Right lobe of liver (tissue), 6 donors: ENCODE results near the gene DDX4. TPM values are rescaled to one million over a fixed set of nuclear protein-coding genes. Genes with fewer than 3 reads are reported as not detected.

ENCODE experiments used
- ATAC-seq, 4 donors: fragments of 200-7000 bp; cut with Tn5 transposase; one replicate each; pipeline ENCODE4 v1.9.1; 2020; ENCODE audit warnings: mild to moderate bottlenecking in 4 of 4, moderate library complexity in 4 of 4
- DNase-seq, 3 donors: peaks; one replicate each; pipeline ENCODE4 v3.0.0-alpha.2; 2020
- H3K27ac ChIP-seq, 3 donors: fragments of 200-600 bp; one replicate each; pipeline ENCODE4 v1.8.0; 2022
- H3K27me3 ChIP-seq, 2 donors: fragments of 200-600 bp; one replicate each; pipeline ENCODE4 v1.8.0; 2022
- H3K36me3 ChIP-seq, 4 donors: fragments of 200-600 bp; sonication (generic) in 1 of 4; one replicate each; pipeline versions ENCODE4 v1.5.1 to v1.8.0; 2017 to 2022; ENCODE audit warnings: control low read depth in 1 of 4
- H3K4me1 ChIP-seq, 4 donors: fragments of 200-600 bp; sonication (generic) in 1 of 4; one replicate each; pipeline versions ENCODE4 v1.5.1 to v1.8.0; 2017 to 2022; ENCODE audit warnings: control low read depth in 1 of 4
- H3K4me3 ChIP-seq, 3 donors: fragments of 200-600 bp; one replicate each; pipeline ENCODE4 v1.8.0; 2022
- H3K9me3 ChIP-seq, 4 donors: fragments of 200-600 bp; sonication (generic) in 1 of 4; one replicate each; pipeline versions ENCODE4 v1.5.1 to v1.8.0; 2017 to 2022; ENCODE audit warnings: control low read depth in 1 of 4
- POLR2A ChIP-seq: fragments of 450-650 bp; IDR thresholded peaks from one replicate; pipeline ENCODE4 v1.6.1; 2017; ENCODE audit warnings: antibody characterized with exemption, mild to moderate bottlenecking
- WGBS: methylation state at CpG from one replicate; pipeline ENCODE4 v1.1.6; 2018; ENCODE audit warnings: low coverage, low lambda C conversion rate; ENCODE audit not compliant: insufficient coverage; ENCODE audit errors: missing lambda C conversion rate; 5-methylcytosine and 5-hydroxymethylcytosine counted together
- intact Hi-C, 2 donors: fragments of 100-400 bp; cut with DNase I; formaldehyde crosslinking; loops; one replicate each; pipeline versions ENCODE4 v1.11.2 to v1.14.1; 2022
- total RNA-seq, 6 experiments: library from RNA; depleted of rRNA in 2 of 6; stranded (reverse); fragments of >200 nt in 2 of 6; fragmentation: NEBNext Ultra II Directional in 3 of 6; extraction: Animal tissue kit (Norgen Biotek cat#: 25700) in 3 of 6; gene quantifications; one replicate each; pipeline versions ENCODE4 v1.1.0 to v1.2.4, GENCODE V29; 2016 to 2023
- TF ChIP-seq, protein P1 (sequence below), 4 donors: fragments of 200-600 bp in 3 of 4; fragments of 450-650 bp in 1 of 4; IDR thresholded peaks; one replicate each; pipeline versions ENCODE4 v1.5.1 to v1.8.0; 2016 to 2022; ENCODE audit warnings: antibody characterized with exemption in 4 of 4, mild to moderate bottlenecking in 2 of 4
- donor health status: DM: no; HTN: yes; CAD: no.
- donor health status: DM: no; HTN: no; CAD: no.
- donor health status: DM: no; HTN: no; CAD: no.
- donor health status: DM: no; HTN: yes; CAD: no.
- donor health status: DM: no; HTN: yes; CAD: no.

Gene DDX4
- total RNA-seq, 6 experiments from 2014 or later: not detected

DNA sequence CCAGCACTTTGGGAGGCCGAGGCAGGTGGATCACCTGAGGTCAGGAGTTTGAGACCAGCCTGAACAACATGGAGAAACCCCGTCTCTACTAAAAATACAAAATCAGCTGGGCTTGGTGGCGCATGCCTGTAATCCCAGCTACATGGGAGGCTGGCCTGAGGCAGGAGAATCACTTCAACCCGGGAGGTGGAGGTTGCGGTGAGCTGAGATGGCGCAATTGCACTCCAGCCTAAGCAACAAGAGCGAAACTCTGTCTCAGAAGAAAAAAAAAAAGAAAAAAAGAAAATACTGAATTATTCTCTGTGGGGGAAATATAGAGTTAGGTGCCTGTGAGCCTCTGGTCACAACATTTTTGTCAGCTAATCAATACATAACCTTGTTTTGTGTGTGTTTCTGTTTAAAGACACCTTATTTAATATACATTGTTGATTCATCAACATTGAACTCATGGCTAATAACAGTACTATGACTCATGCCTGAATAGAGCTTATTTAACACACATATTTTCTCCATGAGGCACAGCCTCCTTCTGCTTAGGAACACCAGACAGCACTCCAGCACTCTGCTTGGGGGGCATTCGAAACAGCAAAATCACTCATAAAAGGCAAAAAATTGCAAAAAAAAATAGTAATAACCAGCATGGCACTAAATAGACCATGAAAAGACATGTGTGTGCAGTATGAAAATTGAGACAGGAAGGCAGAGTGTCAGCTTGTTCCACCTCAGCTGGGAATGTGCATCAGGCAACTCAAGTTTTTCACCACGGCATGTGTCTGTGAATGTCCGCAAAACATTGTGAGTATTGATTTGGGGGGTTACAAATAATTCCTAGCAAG lies 113.2 kb downstream of the DDX4 start, which contains the start of gene IL31RA:
TSS of gene IL31RA (plus strand) at position 519 of the 836 bp plus-strand sequence. CDS start at position 733, 214 bp downstream.
- ATAC-seq: no peak

DNA sequence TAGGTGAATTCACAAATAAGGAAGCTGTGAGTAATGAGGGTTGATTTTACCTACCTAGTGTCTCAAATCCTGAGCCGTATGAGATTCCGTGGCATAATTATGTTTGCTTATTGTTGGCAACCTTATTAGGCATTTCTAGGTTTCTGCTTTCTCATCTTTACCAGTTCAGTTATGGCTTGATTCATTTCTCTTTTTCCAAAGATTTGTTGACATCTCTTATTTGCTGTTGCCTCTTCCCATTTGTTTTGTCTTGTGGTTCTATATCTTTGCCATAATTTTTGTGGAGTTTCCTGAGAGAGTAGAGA lies 113.8 kb downstream of the DDX4 start:
- WGBS: 86% methylated on average over 2 of the region's 2 CpGs
- Histone ChIP-seq H3K36me3 (no peaks in the 10 kb centered on the region), H3K27me3 (no peaks in the 10 kb centered on the region), H3K9me3 (no peaks in the 10 kb centered on the region), H3K4me1 (no peaks in the 10 kb centered on the region), H3K27ac (no peak overlapping the region), H3K4me3 (no peak overlapping the region)
- no peak for ATAC-seq
- no peak for DNase-seq
- intact Hi-C loops: no loop called here
- TF ChIP-seq, protein P1, sequence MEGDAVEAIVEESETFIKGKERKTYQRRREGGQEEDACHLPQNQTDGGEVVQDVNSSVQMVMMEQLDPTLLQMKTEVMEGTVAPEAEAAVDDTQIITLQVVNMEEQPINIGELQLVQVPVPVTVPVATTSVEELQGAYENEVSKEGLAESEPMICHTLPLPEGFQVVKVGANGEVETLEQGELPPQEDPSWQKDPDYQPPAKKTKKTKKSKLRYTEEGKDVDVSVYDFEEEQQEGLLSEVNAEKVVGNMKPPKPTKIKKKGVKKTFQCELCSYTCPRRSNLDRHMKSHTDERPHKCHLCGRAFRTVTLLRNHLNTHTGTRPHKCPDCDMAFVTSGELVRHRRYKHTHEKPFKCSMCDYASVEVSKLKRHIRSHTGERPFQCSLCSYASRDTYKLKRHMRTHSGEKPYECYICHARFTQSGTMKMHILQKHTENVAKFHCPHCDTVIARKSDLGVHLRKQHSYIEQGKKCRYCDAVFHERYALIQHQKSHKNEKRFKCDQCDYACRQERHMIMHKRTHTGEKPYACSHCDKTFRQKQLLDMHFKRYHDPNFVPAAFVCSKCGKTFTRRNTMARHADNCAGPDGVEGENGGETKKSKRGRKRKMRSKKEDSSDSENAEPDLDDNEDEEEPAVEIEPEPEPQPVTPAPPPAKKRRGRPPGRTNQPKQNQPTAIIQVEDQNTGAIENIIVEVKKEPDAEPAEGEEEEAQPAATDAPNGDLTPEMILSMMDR (IDR thresholded peaks at IDR 0.05): no peak
- no peak for TF ChIP-seq POLR2A

More for the DNA sequence above, 113.2 kb downstream of the DDX4 start, which contains the start of gene IL31RA:
- Histone ChIP-seq H3K4me1 (no peaks in the 10 kb centered on the region), H3K9me3 (no peaks in the 10 kb centered on the region), H3K4me3 (no peak within 1 kb of the TSS), H3K27me3 (no peaks in the 10 kb centered on the region), H3K36me3 (no peaks in the 10 kb centered on the region), H3K27ac (no peak within 1 kb of the TSS)
- intact Hi-C loops: no loop called here
- TF ChIP-seq POLR2A: no peak
- TF ChIP-seq, protein P1 (IDR thresholded peaks at IDR 0.05): no peak
- no peak for DNase-seq
- 93% methylated on average over 10 of the region's 10 CpGs for whole genome bisulfite sequencing

DNA sequence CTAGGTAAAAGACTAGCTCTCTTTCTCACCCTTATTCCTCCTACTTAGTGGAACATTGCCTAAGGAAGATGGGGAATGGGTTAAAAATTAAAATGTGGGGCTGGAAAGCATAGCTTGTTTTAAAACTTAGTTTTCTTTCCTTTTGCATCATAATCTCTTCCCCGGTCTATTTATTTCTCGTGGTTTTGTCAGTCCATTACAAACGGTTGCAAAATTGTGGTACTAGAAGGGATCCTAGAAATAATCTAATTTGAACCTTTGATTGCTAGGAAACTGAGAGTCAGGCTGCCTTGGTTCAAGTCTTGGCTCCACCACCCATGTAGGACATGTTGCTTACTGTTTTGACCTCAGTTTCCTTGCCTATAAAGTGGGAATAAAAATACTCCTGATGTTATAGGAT lies 114.6 kb downstream of the DDX4 start:
- DNase-seq (no peak), ATAC-seq (no peak)
- WGBS: 36% methylated on average over 3 of the region's 3 CpGs
- intact Hi-C loops: no loop called here
- Histone ChIP-seq H3K4me1 (no peaks in the 10 kb centered on the region), H3K36me3 (no peaks in the 10 kb centered on the region), H3K27me3 (no peaks in the 10 kb centered on the region), H3K9me3 (no peaks in the 10 kb centered on the region), H3K27ac (no peak overlapping the region), H3K4me3 (no peak overlapping the region)
- TF ChIP-seq, protein P1 (IDR thresholded peaks at IDR 0.05): no peak
- TF ChIP-seq POLR2A: no peak

DNA sequence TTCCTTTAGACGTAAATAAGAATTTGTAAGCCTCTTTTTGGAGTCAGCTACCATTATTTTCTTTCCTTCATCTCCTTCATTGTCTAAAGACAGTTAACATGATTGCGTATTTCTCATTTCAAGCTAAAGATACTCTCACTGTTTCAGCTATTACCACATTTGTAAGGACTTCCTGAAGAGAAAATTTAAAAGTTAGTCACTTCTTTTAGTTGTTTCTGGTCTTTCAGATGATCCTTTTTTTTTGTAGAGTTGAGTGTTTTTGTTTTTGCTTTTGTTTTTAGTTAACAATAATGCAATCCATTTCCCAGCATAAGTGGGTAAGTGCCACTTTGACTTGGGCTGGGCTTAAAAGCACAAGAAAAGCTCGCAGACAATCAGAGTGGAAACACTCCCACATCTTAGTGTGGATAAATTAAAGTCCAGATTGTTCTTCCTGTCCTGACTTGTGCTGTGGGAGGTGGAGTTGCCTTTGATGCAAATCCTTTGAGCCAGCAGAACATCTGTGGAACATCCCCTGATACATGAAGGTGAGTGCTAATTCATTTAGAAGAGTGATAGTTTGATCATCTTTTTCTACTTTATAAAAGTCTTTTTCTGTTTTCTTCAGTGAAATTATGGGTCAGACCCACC lies 115.3 kb downstream of the DDX4 start:
- no peak for DNase-seq
- Histone ChIP-seq H3K27ac (no peak overlapping the region), H3K36me3 (no peaks in the 10 kb centered on the region), H3K27me3 (no peaks in the 10 kb centered on the region), H3K4me3 (no peak overlapping the region), H3K4me1 (no peaks in the 10 kb centered on the region), H3K9me3 (no peaks in the 10 kb centered on the region)
- 62% methylated on average over 3 of the region's 3 CpGs for WGBS
- intact Hi-C loops: no loop called here
- no peak for ATAC-seq
- no peak for TF ChIP-seq POLR2A
- TF ChIP-seq, protein P1 (IDR thresholded peaks at IDR 0.05): no peak
